IMR-90 (cell line): ENCODE measurements around the gene MYCT1. TPM values are rescaled to one million over a fixed set of nuclear protein-coding genes. Genes with fewer than 3 reads are reported as not detected.
A peak's percentile ranks its signal among the peaks of the same experiment; 100 is the strongest.

Experiments used
- ATAC-seq: fragments of 200-7000 bp; cut with Tn5 transposase; 2 replicates; pipeline ENCODE4 v1.9.1; 2020; ENCODE audit warnings: low read depth, mild to moderate bottlenecking, moderate library complexity
- BruUV-seq: library from RNA; stranded (reverse); fragments of 400-500 nt; replicated peaks from 2 replicates; lab custom pipeline; 2021; lab: Mats Ljungman, UMichigan
- CTCF ChIA-PET: fragments of 300-600 bp; formaldehyde crosslinking; extraction: SDS; loops from one replicate; lab custom pipeline; 2021; ENCODE audit warnings: antibody characterized with exemption; lab: Yijun Ruan, JAX
- POLR2A ChIA-PET: fragments of 300-600 bp; sonication (Branson Sonifier 250); formaldehyde crosslinking; loops from one replicate; lab custom pipeline; 2022; ENCODE audit warnings: antibody characterized with exemption; ENCODE audit not compliant: unreplicated experiment; lab: Charles Lee
- DNase-seq: peaks from one replicate; pipeline ENCODE4 v3.0.0; 2013
- H2AFZ ChIP-seq: replicated peaks from 2 replicates; pipeline ENCODE3; 2013; ENCODE audit warnings: low read length, mild to moderate bottlenecking; ENCODE audit not compliant: poor library complexity
- H2AK5ac ChIP-seq: 2 replicates; pipeline ENCODE4 v1.6.1; 2013; ENCODE audit warnings: low read depth, low read length, inconsistent platforms
- H2AK9ac ChIP-seq: replicated peaks from 2 replicates; pipeline ENCODE3; 2013; ENCODE audit warnings: mild to moderate bottlenecking, low read depth, low read length, moderate library complexity; ENCODE audit not compliant: poor library complexity
- H2BK120ac ChIP-seq: 2 replicates; pipeline ENCODE4 v1.6.1; 2013; ENCODE audit warnings: low read depth, low read length, inconsistent platforms
- H2BK15ac ChIP-seq: 3 replicates; pipeline ENCODE4 v1.6.1; 2013; ENCODE audit warnings: low read depth, low read length, inconsistent platforms
- H2BK20ac ChIP-seq: 2 replicates; pipeline ENCODE4 v1.6.1; 2013; ENCODE audit warnings: low read depth, mild to moderate bottlenecking, inconsistent platforms, low read length, moderate library complexity
- H2BK5ac ChIP-seq: 2 replicates; pipeline ENCODE4 v1.6.1; 2013; ENCODE audit warnings: mild to moderate bottlenecking, low read depth, low read length, inconsistent platforms; ENCODE audit not compliant: poor library complexity, severe bottlenecking
- H3K14ac ChIP-seq: replicated peaks from 2 replicates; pipeline ENCODE4 v1.6.1; 2013; ENCODE audit warnings: low read depth, low read length, inconsistent platforms
- H3K18ac ChIP-seq: 2 replicates; pipeline ENCODE4 v1.6.1; 2013; ENCODE audit warnings: low read depth, low read length, control low read depth
- H3K23ac ChIP-seq: 2 replicates; pipeline ENCODE4 v1.6.1; 2013; ENCODE audit warnings: low read depth, low read length, inconsistent platforms
- H3K27ac ChIP-seq: 2 replicates; pipeline ENCODE4 v1.5.1; 2013; ENCODE audit warnings: mild to moderate bottlenecking, control low read depth, low read length; ENCODE audit not compliant: insufficient read depth
- H3K27me3 ChIP-seq: 2 replicates; pipeline ENCODE4 v1.6.1; 2013; ENCODE audit warnings: low read length; ENCODE audit not compliant: control insufficient read depth, insufficient read depth
- H3K36me3 ChIP-seq: 2 replicates; pipeline ENCODE4 v1.6.1; 2013; ENCODE audit warnings: low read length, mixed read lengths; ENCODE audit not compliant: control insufficient read depth, insufficient read depth
- H3K4ac ChIP-seq: 2 replicates; pipeline ENCODE4 v1.6.1; 2013; ENCODE audit warnings: low read depth, low read length, inconsistent platforms
- H3K4me1 ChIP-seq: 2 replicates; pipeline ENCODE4 v1.6.1; 2013; ENCODE audit warnings: low read length, mixed read lengths; ENCODE audit not compliant: control insufficient read depth, insufficient read depth
- H3K4me2 ChIP-seq: 2 replicates; pipeline ENCODE4 v1.6.1; 2013; ENCODE audit warnings: low read depth, mild to moderate bottlenecking, control low read depth, low read length, moderate library complexity
- H3K4me3 ChIP-seq: 2 replicates; pipeline ENCODE4 v1.5.1; 2013; ENCODE audit warnings: low read depth, mild to moderate bottlenecking, control low read depth, low read length, moderate library complexity; ENCODE audit not compliant: insufficient read depth
- H3K56ac ChIP-seq: 2 replicates; pipeline ENCODE4 v1.6.1; 2013; ENCODE audit warnings: low read length, inconsistent platforms; ENCODE audit not compliant: insufficient read depth; ENCODE audit errors: extremely low read depth
- H3K79me1 ChIP-seq, 2 experiments: 2 replicates each; pipeline ENCODE4 v1.6.1; 2013; ENCODE audit warnings: low read length in 2 of 2, inconsistent platforms in 1 of 2, low read depth in 1 of 2
- H3K9ac ChIP-seq: 2 replicates; pipeline ENCODE4 v1.6.1; 2013; ENCODE audit warnings: low read depth, low read length, control low read depth
- H3K9me1 ChIP-seq: 2 replicates; pipeline ENCODE4 v1.6.1; 2013; ENCODE audit warnings: low read length, inconsistent platforms; ENCODE audit not compliant: insufficient read depth
- H3K9me3 ChIP-seq: 2 replicates; pipeline ENCODE4 v1.6.1; 2013; ENCODE audit warnings: low read length; ENCODE audit not compliant: control insufficient read depth, insufficient read depth
- H4K20me1 ChIP-seq: 2 replicates; pipeline ENCODE4 v1.6.1; 2013; ENCODE audit warnings: low read length, inconsistent platforms; ENCODE audit not compliant: insufficient read depth
- H4K5ac ChIP-seq: 2 replicates; pipeline ENCODE4 v1.6.1; 2013; ENCODE audit warnings: mild to moderate bottlenecking, low read depth, low read length, control low read depth
- H4K8ac ChIP-seq, 2 experiments: 2 replicates each; pipeline ENCODE4 v1.6.1; 2013; ENCODE audit warnings: low read depth in 2 of 2, low read length in 2 of 2, control low read depth in 1 of 2, inconsistent platforms in 1 of 2
- H4K91ac ChIP-seq: 2 replicates; pipeline ENCODE4 v1.6.1; 2013; ENCODE audit warnings: low read depth, low read length, inconsistent platforms; ENCODE audit not compliant: insufficient read depth
- BHLHE40 ChIP-seq: fragments of 150-350 bp; IDR thresholded peaks from 2 replicates; pipeline ENCODE4 v1.6.1; 2016; ENCODE audit warnings: mild to moderate bottlenecking, low read depth, low read length
- CEBPB ChIP-seq: IDR thresholded peaks from 2 replicates; pipeline ENCODE4 v1.6.1; 2012; ENCODE audit warnings: low read depth, low read length, improper control_type of control experiment
- CHD1 ChIP-seq: IDR thresholded peaks from 2 replicates; pipeline ENCODE4 v1.6.1; 2012; ENCODE audit warnings: low read depth, low read length, improper control_type of control experiment
- ELK1 ChIP-seq: fragments of 150-350 bp; IDR thresholded peaks from 2 replicates; pipeline ENCODE4 v1.6.1; 2016; ENCODE audit warnings: low read depth, mild to moderate bottlenecking, low read length, moderate library complexity, borderline replicate concordance
- FOS ChIP-seq: fragments of 150-350 bp; IDR thresholded peaks from 2 replicates; pipeline ENCODE4 v1.6.1; 2016; ENCODE audit warnings: low read depth, low read length
- MAFK ChIP-seq: IDR thresholded peaks from 2 replicates; pipeline ENCODE4 v1.6.1; 2012; ENCODE audit warnings: low read depth, low read length, improper control_type of control experiment
- MAZ ChIP-seq: IDR thresholded peaks from 2 replicates; pipeline ENCODE4 v1.6.1; 2012; ENCODE audit warnings: low read depth, mild to moderate bottlenecking, low read length, improper control_type of control experiment, moderate library complexity, borderline replicate concordance
- MXI1 ChIP-seq: IDR thresholded peaks from 2 replicates; pipeline ENCODE4 v1.6.1; 2012; ENCODE audit warnings: low read depth, mild to moderate bottlenecking, low read length, moderate library complexity, borderline replicate concordance
- NFE2L2 ChIP-seq: fragments of 150-350 bp; IDR thresholded peaks from 2 replicates; pipeline ENCODE4 v1.6.1; 2016; ENCODE audit warnings: low read depth, mild to moderate bottlenecking, low read length
- POLR2A ChIP-seq: IDR thresholded peaks from 2 replicates; pipeline ENCODE4 v1.6.1; 2012; ENCODE audit warnings: mild to moderate bottlenecking, low read depth, low read length
- RAD21 ChIP-seq: IDR thresholded peaks from 2 replicates; pipeline ENCODE4 v1.6.1; 2012; ENCODE audit warnings: low read length, improper control_type of control experiment
- RCOR1 ChIP-seq: IDR thresholded peaks from 2 replicates; pipeline ENCODE4 v1.6.1; 2012; ENCODE audit warnings: mild to moderate bottlenecking, low read length, improper control_type of control experiment; ENCODE audit not compliant: insufficient replicate concordance
- RFX5 ChIP-seq: IDR thresholded peaks from 2 replicates; pipeline ENCODE4 v1.8.0; 2012; ENCODE audit warnings: low read depth, mild to moderate bottlenecking, low read length, moderate library complexity
- SMC3 ChIP-seq: fragments of 150-350 bp; IDR thresholded peaks from 2 replicates; pipeline ENCODE4 v1.6.1; 2016; ENCODE audit warnings: low read depth, mild to moderate bottlenecking, antibody characterized with exemption, low read length, moderate library complexity
- WGBS, 2 experiments: methylation state at CpG; one replicate each; pipeline versions ENCODE4 v1.1.5 to v1.1.7; 2013; ENCODE audit warnings: missing lambda C conversion rate in 2 of 2; ENCODE audit not compliant: insufficient read length in 1 of 2; ENCODE audit errors: extremely low coverage in 2 of 2; 5-methylcytosine and 5-hydroxymethylcytosine counted together
- dilution Hi-C: fragments of 300-500 bp; cut with HindIII; formaldehyde crosslinking; loops from one replicate; pipeline ENCODE4 v1.14.3; 2018; ENCODE audit warnings: low sequenced_read_pairs; ENCODE audit not compliant: unreplicated experiment
- in situ Hi-C: fragments of 300-500 bp; cut with MboI; formaldehyde crosslinking; loops from 3 replicates; pipeline ENCODE4 v1.14.3; 2019; ENCODE audit warnings: low sequenced_read_pairs, inconsistent platforms, mixed read lengths
- intact Hi-C: fragments of 100-400 bp; cut with micrococcal nuclease; formaldehyde crosslinking; loops from 2 replicates; pipeline ENCODE4 v1.10.0; 2022
- polyA plus RNA-seq, 3 experiments: library from polyadenylated mRNA; depleted of rRNA; stranded (reverse); fragments of >200 nt; gene quantifications; 2 replicates each; pipeline ENCODE4 v1.2.3, GENCODE V29; 2012; ENCODE audit warnings: low replicate concordance in 1 of 3
- total RNA-seq: library from RNA; depleted of rRNA; stranded (reverse); fragments of >200 nt; gene quantifications from 2 replicates; pipeline ENCODE4 v1.2.3, GENCODE V29; 2012
- TF ChIP-seq, protein P1 (sequence below): conservative IDR thresholded peaks from 2 replicates; pipeline ENCODE4 v1.5.1; 2012; ENCODE audit warnings: mild to moderate bottlenecking, low read depth, low read length, improper control_type of control experiment
- TF ChIP-seq, protein P2 (sequence below): fragments of 150-350 bp; IDR thresholded peaks from 2 replicates; pipeline ENCODE4 v1.6.1; 2017; ENCODE audit warnings: mild to moderate bottlenecking, antibody characterized with exemption, low read length, low read depth

The MYCT1 gene
- total and polyA plus RNA-seq, 2 of the 4 experiments (the other 2 are of a cell fraction), result 0.89 to 0.90 TPM

DNA sequence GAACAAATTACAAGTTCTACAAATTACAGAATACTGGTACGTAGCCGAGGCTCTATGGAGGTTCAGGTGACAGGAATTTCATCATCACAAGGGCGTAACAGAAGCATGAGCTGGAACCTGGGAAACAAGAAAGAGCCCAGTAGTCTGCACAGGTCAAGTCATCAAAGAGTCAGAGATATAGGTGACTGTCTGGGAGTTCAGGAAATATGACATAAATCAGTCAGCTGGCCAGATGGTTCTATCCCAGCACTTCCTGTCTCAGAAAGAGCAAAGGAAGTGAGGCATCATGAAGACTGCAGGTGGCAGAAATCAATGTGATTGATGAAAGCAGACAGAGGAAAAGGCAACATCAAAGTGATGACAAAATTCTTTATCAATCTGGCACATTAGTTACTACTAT, 23.3 kb downstream of the MYCT1 start:
- H3K27me3 ChIP-seq, result no peaks in the 10 kb centered on the region
- H4K8ac ChIP-seq, result no peak overlapping the region
- no peak overlapping the region for H3K14ac ChIP-seq
- no peak overlapping the region for H2BK20ac ChIP-seq
- H3K18ac ChIP-seq, result no peak overlapping the region
- H2BK15ac ChIP-seq, result no peak overlapping the region
- no peaks in the 10 kb centered on the region; the same call in 1 of the 2 replicates for H3K9me1 ChIP-seq
- no peak overlapping the region for H4K91ac ChIP-seq
- POLR2A ChIA-PET, result no interaction called here
- H2BK120ac ChIP-seq, result no peak overlapping the region
- no TSS peak for BruUV-seq
- peaks cover 1% of the 10 kb centered on the region; the same call in 1 of the 2 replicates for H3K4me1 ChIP-seq
- no peak overlapping the region for H2AK5ac ChIP-seq
- H3K4me3 ChIP-seq, result no peak overlapping the region
- no peak overlapping the region for H3K4ac ChIP-seq
- no peak overlapping the region for H3K23ac ChIP-seq
- H2AFZ ChIP-seq, result no peak overlapping the region
- no peak for ATAC-seq
- dilution Hi-C loops (no loop called here), in situ Hi-C loops (no loop called here), intact Hi-C loops (no loop called here)
- H2BK5ac ChIP-seq, result no peak overlapping the region
- H3K4me2 ChIP-seq, result no peak overlapping the region
- CTCF ChIA-PET, result no interaction called here
- no peaks in the 10 kb centered on the region for H4K20me1 ChIP-seq
- peak; percentile 12 for DNase-seq
- WGBS, 2 experiments, result no CpG with 5 or more reads among the region's 3 CpGs
- no peak overlapping the region for H3K9ac ChIP-seq
- no peak overlapping the region for H3K27ac ChIP-seq
- no peak for TF ChIP-seq MAFK
- TF ChIP-seq, protein P1, sequence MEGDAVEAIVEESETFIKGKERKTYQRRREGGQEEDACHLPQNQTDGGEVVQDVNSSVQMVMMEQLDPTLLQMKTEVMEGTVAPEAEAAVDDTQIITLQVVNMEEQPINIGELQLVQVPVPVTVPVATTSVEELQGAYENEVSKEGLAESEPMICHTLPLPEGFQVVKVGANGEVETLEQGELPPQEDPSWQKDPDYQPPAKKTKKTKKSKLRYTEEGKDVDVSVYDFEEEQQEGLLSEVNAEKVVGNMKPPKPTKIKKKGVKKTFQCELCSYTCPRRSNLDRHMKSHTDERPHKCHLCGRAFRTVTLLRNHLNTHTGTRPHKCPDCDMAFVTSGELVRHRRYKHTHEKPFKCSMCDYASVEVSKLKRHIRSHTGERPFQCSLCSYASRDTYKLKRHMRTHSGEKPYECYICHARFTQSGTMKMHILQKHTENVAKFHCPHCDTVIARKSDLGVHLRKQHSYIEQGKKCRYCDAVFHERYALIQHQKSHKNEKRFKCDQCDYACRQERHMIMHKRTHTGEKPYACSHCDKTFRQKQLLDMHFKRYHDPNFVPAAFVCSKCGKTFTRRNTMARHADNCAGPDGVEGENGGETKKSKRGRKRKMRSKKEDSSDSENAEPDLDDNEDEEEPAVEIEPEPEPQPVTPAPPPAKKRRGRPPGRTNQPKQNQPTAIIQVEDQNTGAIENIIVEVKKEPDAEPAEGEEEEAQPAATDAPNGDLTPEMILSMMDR, result no peak
- TF ChIP-seq, protein P2, sequence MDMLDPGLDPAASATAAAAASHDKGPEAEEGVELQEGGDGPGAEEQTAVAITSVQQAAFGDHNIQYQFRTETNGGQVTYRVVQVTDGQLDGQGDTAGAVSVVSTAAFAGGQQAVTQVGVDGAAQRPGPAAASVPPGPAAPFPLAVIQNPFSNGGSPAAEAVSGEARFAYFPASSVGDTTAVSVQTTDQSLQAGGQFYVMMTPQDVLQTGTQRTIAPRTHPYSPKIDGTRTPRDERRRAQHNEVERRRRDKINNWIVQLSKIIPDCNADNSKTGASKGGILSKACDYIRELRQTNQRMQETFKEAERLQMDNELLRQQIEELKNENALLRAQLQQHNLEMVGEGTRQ, result no peak
- no peak for TF ChIP-seq MAZ
- no peak for TF ChIP-seq SMC3
- TF ChIP-seq ELK1, result no peak
- no peak for TF ChIP-seq FOS
- TF ChIP-seq CEBPB, result no peak
- TF ChIP-seq RFX5, result no peak
- TF ChIP-seq RAD21, result no peak
- TF ChIP-seq CHD1, result no peak
- TF ChIP-seq MXI1, result no peak
- no peak for TF ChIP-seq BHLHE40
- no peak for TF ChIP-seq RCOR1
- TF ChIP-seq NFE2L2, result no peak
- no peak for TF ChIP-seq POLR2A
- no peak overlapping the region for H3K56ac ChIP-seq
- no peak overlapping the region for H2AK9ac ChIP-seq
- no peak overlapping the region for H4K5ac ChIP-seq
- no peaks in the 10 kb centered on the region for H3K9me3 ChIP-seq
- no peaks in the 10 kb centered on the region for H3K79me1 ChIP-seq
- H3K36me3 ChIP-seq, result no peaks in the 10 kb centered on the region
